GM18508 (cell line): ENCODE data around the gene PPP2R2C.

Experiments
- ATAC-seq: cut with Tn5 transposase; IDR thresholded peaks from one replicate; pipeline ENCODE4 v1.9.1; 2021; ENCODE audit warnings: moderate number of reproducible peaks; ENCODE audit not compliant: insufficient read depth, unreplicated experiment

The PPP2R2C gene

GRCh38 chr4:6494431-6495295 is 22.2 kb upstream of the PPP2R2C start:
- ATAC-seq: no peak

GRCh38 chr4:6493658-6494304 is 21.4 kb upstream of the PPP2R2C start:
- ATAC-seq: no peak

GRCh38 chr4:6492861-6493657 is 20.6 kb upstream of the PPP2R2C start:
- ATAC-seq: no peak

GRCh38 chr4:6492027-6492590 is 19.7 kb upstream of the PPP2R2C start:
- ATAC-seq: no peak

- no peak for ATAC-seq
These were observed 18.8 kb upstream of the PPP2R2C start for GRCh38 chr4:6491235-6491634.

GRCh38 chr4:6489927-6490326 is 17.5 kb upstream of the PPP2R2C start:
- no peak for ATAC-seq

- no peak for ATAC-seq
These were observed 15.1 kb upstream of the PPP2R2C start for GRCh38 chr4:6487466-6487865.

- no peak for ATAC-seq
These were observed 8.2 kb upstream of the PPP2R2C start for GRCh38 chr4:6480534-6481088.

GRCh38 chr4:6478546-6479220 is 6.3 kb upstream of the PPP2R2C start:
- ATAC-seq: no peak

- ATAC-seq: no peak
These were observed 4.5 kb upstream of the PPP2R2C start for GRCh38 chr4:6476893-6477292.

GRCh38 chr4:6475492-6476020 is 3.1 kb upstream of the PPP2R2C start:
- ATAC-seq: no peak

GRCh38 chr4:6474705-6475457 is 2.5 kb upstream of the PPP2R2C start:
- no peak for ATAC-seq

GRCh38 chr4:6474053-6474568 is 1.7 kb upstream of the PPP2R2C start:
- ATAC-seq: no peak

GRCh38 chr4:6473264-6474052 is 1.0 kb upstream of the PPP2R2C start:
- ATAC-seq: no peak

- no peak for ATAC-seq
These were observed 417 bp downstream of the PPP2R2C start for GRCh38 chr4:6472008-6472386.

- no peak for ATAC-seq
These were observed 957 bp downstream of the PPP2R2C start for GRCh38 chr4:6471307-6472007.
